Measurements from ENCODE around the gene C12orf57.
A peak's percentile ranks its signal among the peaks of the same experiment; 100 is the strongest.

Gene C12orf57

DNA sequence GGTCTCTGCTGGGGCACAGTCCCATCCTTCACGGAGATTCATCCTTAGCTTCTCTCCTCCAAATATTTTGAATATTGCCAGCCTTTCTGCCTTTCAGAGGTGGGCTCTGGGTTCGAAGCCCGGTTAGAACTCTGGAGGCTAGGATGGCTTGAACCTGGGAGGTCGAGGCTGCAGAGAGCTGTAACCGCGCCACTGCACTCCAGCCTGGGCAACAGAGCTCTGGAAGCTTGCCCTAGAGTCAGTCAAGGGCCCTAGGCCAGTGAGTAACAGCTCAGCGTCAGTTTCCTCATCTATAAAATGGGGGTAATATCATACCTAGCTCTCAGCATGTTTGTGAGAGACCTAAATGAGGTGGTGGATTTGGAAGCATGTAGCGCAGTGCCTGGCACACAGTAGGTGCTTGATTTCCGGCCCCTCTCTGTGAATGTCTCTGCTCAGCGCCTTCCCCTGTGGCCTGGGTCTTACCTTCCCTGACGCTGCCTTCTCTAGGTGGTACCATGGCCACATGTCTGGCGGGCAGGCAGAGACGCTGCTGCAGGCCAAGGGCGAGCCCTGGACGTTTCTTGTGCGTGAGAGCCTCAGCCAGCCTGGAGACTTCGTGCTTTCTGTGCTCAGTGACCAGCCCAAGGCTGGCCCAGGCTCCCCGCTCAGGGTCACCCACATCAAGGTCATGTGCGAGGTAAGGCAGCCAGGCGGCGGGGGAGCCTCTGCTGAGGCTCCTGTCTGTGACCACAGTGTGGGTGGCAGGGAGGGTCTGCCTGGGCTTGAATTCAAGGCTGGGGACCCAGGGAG is 10.7 kb downstream of the C12orf57 start:
- DNase-seq = no peak

DNA sequence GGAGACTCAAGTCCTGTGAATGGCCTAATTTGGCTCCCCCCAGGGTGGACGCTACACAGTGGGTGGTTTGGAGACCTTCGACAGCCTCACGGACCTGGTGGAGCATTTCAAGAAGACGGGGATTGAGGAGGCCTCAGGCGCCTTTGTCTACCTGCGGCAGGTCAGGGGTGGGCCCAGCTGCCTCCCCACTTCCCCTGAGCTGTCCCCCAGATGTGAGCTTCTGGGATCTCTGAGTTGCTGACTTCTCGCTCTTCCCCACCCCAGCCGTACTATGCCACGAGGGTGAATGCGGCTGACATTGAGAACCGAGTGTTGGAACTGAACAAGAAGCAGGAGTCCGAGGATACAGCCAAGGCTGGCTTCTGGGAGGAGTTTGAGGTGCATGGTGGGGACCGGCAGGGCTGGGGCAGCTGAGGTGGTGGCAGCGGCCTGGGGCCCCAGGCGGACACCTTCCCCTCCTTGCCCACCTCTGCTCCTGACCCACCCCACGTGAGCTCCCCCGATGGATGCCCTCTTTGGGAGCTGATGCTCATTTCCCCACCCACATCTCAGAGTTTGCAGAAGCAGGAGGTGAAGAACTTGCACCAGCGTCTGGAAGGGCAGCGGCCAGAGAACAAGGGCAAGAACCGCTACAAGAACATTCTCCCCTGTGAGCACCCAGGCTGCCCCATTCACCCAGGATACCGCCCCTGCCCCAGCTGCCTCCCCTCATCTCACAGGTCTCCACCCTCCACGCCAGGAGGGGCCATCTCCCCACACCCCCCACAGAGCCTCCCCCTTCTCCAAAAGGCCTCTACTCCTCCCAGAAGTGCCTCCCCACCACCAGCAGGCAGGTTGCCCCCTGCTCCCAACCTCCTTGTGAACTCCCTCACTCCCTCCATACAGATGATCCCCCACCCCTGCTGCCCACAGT is 11.5 kb downstream of the C12orf57 start:
- DNase-seq = no peak

DNA sequence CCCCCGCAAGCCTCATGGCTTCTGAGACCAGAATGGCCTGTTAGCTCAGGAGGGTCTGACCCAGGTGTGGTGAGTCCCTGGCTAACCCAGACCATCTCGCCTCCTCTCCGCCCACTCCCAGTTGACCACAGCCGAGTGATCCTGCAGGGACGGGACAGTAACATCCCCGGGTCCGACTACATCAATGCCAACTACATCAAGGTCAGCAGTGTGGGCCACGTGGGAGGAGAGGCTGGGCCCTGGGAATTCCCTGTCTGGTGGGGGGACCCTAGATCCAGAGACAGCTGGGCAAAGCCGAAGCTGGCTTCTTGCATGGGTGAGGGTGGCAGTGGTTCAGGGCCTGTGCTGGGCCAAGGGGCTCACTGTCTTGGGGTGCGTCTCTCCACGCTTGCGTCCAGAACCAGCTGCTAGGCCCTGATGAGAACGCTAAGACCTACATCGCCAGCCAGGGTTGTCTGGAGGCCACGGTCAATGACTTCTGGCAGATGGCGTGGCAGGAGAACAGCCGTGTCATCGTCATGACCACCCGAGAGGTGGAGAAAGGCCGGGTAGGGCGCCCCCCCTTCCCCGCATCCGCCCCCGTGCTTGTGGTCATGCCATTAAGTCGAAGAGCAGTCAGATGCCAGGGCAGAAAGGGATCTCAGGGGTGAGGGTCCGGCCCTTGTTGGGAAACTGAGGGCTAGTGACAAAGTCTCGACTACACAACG is 12.4 kb downstream of the C12orf57 start:
- DNase-seq = no peak

DNA sequence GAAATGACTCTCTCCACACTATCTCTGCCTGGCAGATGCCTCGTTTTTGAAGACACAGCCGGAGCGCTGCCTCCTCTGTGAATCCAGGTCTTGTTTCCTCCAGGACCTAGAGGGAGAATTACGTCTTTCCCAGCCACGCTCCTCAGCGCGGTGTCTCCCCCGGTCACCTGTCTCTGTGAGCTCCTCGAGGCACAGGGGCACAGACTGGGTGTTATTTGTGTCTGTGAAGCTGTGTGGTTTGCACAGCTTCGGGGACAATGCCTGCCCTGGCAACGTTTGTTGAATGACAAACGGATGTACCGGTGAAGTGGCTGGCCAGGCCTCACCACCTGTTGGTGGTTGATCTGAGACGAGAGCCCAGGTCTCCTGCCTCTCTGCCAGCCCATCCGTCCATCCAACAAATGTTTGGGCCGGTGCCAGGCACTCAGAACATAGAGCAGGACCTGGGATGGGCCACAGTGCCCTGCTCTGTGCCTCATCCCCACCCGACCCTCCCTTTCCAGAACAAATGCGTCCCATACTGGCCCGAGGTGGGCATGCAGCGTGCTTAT is 13.4 kb downstream of the C12orf57 start:
- DNase-seq = no peak

DNA sequence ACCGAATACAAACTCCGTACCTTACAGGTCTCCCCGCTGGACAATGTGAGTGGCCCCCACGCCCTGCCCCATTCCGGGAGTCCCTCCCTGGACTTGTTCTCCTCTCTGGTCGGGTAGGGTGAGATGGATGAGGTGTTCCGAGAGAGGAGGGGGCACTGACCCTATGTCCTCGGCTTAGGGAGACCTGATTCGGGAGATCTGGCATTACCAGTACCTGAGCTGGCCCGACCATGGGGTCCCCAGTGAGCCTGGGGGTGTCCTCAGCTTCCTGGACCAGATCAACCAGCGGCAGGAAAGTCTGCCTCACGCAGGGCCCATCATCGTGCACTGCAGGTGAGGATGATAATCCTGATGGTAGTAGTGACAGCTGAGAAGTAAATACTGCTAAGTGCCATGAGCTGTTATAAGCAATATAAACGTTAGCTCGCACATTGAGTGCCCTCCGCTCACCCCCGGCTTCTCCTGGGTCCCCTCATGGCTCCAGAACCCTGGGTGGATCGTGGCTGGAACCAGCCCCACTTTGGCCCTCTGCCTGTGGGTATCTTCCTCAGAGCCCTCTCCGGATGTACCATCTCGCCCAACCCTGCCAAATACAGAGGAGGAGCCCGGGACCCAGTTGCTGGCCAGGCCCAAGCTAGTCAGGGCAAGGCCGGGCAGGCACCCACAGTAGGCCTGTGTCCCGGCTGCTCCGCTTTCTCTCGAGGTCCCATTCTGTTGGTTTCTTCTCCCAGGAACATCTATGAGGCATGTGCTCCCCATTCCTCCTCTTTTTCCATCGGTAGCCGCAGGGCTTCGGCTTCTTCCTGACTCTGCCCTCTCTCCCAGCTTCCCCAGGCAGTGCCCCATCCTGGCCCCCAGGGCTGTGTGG is 14.2 kb downstream of the C12orf57 start:
- no peak for DNase-seq

DNA sequence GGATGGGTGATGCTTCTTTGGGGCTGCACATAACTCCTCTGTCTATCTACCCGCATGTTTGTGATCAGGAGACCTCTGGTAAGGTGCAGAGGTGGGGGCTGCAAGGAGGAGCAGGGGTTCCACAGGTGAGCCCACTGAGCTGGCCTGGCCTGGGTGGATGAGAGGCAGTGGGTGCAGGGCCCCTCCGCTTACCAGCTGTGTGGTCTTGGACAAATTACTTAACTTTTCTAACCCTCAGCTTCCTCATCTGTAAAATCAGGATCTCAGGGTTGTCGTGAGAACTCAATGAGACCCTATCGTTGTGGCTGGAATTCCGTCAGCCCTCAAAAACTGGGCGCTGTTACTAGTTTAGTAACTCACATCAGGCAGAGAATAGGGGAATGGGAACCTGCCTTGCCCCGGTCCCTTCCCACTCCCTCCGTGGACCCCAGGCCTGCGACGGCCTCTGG is 14.8 kb downstream of the C12orf57 start:
- DNase-seq = no peak

DNA sequence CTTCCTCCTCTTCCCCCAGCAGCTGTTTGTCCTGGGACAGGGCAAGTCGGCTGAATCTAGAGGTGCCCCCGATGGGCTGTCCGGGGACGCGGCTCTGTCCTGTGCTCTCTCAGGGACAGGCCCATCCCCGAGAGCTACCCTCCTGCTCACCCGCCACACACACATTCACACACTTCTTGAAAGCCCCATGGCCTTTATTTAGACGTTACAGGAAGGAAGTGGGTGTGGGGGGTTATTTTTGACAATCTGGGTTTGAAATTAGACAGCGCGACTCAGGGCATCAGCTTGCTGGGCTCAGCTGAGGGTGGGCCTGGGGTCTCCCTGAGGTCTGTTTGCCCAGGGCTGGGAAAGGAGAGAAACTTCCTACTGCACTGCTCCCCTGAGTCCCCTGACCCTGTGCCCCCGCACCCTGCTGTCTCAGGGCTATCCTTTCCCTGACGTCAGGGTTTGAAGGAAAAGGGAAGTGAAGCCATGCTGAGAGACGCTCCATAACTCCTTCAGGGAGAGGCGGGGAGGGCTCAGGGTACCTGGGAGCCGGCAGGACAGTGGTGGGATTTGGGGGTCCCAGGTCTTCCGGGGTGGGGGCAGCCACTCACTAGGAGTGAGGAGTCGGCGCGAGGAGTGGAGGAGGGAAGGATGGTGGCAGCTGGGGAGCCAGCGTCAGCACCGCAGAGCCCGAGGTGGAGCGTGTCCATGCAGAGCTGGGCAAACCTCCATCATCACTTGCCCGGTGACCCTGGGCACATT is 15.4 kb downstream of the C12orf57 start:
- peak in 1 of 2 donors; percentile 46 for DNase-seq

DNA sequence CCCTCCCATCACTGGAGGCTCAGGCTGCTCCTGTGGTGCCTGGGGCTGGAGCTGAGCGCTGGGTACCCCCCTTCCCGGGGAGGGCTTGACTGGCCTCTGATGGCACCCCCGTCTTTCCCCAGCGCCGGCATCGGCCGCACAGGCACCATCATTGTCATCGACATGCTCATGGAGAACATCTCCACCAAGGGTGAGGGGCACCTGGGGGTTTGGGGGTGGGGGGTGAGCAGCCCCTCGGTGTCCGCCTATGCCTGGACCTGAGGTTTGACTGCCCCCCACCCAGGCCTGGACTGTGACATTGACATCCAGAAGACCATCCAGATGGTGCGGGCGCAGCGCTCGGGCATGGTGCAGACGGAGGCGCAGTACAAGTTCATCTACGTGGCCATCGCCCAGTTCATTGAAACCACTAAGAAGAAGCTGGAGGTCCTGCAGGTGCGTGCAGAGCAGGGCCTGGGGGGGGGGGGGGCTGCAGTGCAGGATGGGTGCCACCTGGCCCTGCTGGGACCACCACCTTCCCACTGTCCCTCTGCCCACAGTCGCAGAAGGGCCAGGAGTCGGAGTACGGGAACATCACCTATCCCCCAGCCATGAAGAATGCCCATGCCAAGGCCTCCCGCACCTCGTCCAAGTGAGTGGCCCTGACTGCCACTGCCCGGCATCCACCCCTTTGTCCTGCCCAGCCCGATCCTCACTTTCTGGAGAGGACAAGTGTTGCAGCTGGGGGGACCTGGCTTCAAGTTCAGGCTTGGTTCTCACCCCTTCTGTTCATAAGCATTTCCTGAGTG is 16.2 kb downstream of the C12orf57 start:
- DNase-seq = no peak

DNA sequence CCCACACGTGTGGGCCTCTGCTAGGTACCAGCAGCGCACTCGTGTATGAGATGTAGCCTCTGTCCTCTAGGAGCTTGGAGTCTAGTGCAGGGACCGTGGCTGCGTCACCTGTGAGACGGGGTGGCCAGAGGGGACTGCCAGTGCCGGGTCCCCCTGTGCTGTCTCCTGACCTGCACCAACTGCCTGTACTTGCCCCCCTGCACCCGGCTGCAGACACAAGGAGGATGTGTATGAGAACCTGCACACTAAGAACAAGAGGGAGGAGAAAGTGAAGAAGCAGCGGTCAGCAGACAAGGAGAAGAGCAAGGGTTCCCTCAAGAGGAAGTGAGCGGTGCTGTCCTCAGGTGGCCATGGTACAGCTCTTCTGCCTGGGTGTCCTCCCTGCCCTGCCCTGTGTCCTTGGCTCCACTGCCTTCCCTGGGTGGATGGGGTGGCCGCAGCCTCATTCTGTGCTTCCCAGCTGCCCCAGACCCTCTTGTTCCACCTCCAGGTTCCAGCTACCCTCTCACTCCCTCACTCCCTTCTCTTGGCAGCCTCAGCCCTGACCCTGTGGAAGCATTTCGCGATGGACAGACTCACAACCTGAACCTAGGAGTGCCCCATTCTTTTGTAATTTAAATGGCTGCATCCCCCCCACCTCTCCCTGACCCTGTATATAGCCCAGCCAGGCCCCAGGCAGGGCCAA is 16.9 kb downstream of the C12orf57 start:
- DNase-seq = no peak

DNA sequence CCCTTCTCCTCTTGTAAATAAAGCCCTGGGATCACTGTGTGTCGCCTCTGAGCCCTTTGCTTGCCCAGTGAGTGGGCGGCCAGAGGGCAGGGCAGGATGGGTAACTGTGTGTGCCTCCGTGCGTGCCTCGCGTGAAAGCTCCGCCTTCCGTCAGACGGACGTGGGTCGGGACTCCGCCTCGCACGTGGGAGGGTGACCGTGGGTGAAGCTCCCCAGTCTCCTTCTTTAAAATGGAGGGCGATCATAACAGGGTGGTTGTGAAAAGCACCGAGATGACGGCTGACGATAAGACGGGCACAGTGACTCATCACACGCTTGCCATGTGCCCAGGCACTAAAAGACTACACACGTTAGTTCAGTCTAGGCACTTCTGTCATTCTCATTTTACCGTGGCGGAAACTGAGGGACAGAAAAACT is 17.5 kb downstream of the C12orf57 start:
- peak; percentile 84 to 86 for DNase-seq

DNA sequence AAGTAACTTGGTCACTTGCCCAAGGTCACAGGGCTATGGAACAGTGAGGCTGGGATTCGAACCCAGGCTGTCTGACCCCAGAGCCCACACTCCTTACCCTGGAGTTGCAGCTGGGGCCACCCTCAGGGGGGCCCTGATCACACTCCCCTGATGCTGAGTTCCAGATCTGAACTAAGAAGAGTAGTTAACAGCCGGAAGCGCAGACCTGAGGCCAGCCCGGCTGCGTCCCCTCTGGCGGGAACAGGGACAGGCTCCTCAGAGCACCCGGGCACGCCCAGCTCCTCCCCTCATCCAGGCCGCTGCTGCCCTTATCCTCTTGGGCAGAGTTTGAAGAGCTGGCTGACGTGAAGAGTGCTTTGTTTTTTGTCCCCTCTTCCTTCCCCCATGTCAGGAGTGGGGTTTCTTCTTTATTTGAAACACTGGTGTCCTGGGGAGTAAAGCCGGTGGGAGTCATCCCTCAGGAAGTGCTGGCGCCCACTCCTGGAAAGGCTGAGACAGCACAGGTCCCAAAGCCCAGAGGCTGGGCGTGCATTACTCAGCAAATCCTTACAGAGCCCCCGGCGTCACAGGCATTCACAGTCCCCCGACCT is 18.0 kb downstream of the C12orf57 start:
- peak in 1 of 2 donors; percentile 52 for DNase-seq

DNA sequence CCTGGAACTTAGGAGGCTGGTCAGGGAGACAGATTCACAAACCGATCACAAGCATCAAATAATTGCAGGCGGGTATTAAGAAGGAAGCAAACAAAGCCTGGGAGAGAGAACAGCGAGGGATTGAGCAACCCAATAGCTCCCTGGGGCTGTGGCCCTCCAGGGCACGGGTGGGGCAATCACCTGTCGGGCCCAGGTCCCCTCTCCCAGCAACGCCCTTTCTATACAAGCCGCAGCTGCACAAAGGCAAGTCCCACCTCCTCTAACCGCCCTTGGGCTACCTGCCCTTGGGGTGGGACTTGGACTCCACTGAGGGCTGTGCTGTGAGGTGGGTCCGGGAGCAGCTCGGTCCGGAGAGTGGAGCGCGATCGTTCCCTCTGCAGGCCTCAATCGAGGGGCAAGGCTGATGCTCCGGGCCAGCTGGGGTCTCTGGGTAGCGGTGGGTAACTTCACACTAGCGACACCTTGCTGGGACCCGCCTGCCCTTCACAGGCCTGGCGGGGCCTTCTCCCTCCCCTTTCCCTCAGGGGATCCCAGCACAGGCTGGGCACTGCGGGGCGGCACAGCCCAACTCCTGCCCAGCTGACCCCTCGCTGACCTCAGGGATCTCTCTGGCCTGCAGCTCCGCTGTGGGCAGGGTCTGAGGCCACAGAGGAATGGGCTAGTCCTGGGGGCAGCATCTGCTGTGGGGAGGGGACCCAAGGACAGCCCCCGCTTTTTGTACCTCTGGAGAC is 18.6 kb downstream of the C12orf57 start:
- DNase-seq = no peak

DNA sequence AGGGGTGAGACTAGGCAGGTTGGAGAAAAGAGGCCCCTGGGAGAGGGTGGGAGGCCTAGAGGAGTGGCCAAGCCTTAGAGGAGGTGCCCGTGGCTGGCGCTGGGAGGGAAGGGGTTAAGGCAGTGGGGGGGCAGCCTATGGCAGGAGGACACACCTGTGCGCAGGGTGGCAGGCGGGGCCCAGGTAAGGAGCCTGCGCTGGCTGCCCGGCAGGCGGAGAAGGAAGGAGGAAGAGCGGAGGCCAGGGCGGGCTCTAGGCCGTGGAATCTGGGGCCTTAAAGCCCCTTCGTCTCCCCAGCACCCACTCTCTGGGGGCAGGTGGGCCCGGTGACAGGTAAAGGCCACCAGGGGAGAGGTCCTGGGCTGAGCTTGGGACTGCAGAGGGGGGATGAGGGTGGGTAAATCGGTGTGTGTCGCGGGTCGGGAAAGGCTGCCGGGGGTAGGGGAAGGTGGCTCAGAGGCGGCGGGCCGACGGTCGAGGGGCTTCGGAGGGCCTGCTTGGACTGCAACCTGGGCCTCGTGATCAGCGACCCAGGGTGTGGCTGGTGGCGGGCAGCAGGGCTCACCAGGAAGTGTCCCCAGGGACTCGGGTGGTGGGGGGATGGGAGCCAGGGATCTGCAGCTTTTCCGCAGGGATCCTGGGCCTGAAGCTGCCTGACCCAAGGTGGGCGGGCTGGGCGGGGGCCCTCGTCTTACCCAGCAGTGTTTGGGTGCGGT is 19.4 kb downstream of the C12orf57 start:
- no peak for DNase-seq

DNA sequence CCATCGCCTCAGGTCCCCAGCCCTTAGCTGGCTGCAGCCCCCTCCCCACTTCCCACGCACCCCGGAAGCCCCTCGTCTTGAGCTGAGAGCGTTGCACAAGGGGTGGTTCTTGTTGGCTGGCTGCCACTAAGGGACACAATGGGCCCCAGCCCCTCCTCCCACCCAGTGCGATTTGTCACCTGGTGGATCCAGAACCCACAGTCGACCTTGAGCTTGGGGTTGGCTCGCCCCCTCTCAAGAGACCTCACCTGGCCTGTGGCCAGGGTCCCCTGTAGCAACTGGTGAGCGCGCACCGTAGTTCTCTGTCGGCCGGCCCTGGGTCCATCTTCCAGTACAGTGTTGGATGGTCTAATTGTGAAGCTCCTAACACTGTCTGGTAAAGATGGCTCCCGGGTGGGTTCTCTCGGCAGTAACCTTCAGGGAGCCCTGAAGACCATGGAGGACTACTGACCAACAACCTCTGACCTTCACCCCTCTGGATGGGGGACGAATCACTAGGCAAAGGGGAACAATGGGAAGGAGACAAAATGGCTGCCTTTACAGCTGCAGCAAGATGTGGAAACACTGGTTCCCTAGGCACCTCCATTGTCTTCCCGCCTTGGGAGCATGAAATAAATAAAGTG is 20.1 kb downstream of the C12orf57 start:
- no peak for DNase-seq

DNA sequence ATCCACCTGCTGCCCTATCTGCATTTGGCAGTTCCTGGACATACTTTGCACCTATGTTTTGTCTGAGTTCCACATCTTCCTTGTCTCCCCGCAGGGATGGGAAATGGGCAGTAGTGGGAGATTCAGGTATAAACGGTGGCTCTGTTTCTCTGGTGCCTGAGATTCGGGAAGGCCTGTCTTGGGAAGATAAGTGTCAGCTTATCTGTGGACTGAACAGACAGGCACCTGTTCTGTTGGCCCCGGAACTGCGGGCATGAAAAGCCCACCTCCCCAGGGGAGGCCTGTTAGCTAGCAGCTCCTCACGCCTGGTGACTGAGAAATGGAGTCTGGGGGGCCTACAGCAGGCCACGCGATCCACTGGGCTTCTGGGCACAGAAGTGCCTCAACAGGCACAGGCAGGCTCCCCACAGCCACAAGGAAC is 20.8 kb downstream of the C12orf57 start:
- no peak for DNase-seq

DNA sequence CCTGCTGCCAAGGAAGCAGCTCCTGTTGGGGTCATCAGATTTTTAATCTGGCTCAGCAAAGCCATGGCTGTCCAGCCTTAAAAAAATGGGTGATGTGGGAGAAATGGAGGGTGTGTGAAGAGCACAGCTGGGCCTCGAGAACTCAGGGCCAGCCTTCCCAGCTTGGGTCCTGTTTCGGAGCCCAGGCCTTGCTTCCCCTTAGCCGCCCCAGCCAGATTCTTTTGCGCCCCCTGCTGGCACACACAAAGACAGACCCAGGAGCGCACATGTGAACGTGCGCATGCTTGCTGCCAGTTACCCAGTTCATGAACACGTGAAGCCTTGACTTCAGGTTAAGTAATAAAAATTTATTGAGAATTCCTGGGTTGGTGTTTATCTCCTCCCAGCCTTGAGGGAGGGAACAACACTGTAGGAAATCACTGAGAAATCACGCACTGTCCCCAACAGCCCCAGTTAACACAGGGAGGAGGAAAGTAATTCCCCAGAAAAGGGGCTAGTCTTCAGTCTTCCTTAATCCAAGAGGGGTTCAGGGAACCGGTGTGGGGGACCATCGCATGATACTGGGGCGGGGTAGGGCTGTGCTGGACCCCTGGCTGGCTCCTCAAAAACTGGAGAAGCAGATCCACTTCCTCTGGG is 21.3 kb downstream of the C12orf57 start:
- peak; percentile 87 to 92 for DNase-seq

DNA sequence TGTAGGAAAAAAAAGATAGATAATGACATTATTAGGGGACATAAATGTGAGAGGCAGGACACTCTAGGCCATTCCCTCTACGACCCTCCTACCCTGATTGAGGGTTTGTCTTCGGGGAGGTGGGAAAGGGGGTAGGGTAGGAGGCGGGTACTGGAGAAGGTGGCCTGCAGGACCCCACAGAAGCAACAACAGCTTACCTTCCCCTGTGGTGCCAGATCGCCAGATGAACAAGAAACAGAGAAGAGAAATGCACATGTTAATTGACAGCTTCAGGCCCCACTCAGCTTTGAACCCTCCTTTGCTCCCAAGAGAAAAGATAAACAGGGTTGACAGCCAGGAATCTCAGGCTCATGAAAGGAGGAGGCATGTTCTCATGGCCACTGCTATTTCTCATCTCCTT is 21.9 kb downstream of the C12orf57 start:
- no peak for DNase-seq

Data from stimulated activated CD4-positive, alpha-beta T cell treated with anti-CD3 and anti-CD28 coated beads, Interleukin-2, amount 100 ng/mL, for 48 hours (primary cell).